ENCODE results near the gene ACSS3. TPM values are rescaled to one million over a fixed set of nuclear protein-coding genes. Genes with fewer than 3 reads are reported as not detected.

Gene ACSS3
- total and polyA plus RNA-seq, 9 of the 15 experiments (the other 6 are each of a cell fraction or from before 2014, with no cell fraction given), result 0.40 TPM; not detected in 8

DNA sequence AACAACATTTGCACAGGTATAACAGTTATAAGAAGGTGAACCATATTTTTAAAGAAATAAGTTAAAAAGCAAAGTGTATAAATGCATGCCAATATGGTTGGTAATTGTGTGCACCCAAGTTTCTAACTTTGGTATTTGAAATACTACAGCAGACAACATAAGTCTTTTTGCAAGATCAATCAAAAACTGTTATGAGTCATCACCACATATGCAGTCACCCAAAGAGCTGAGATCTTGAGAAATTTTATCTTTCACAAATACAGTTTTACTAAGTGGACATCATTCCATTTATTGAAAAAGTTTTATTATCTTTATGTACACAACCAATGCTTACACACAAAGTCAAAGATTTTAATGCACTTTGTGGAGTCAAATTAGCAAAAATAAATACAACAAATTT, 7.0 kb upstream of the ACSS3 start:
- BruUV-seq (replicated peaks), result no TSS peak
- in situ Hi-C loops (cut with MboI) (no loop called here), intact Hi-C loops (cut with micrococcal nuclease) (no loop called here)
- H3K9me1 ChIP-seq (ENCODE audit: control insufficient read depth, insufficient read depth, low read length), result no peaks in the 10 kb centered on the region
- no peaks in the 10 kb centered on the region for H3K36me3 ChIP-seq (ENCODE audit: control insufficient read depth, insufficient read depth, low read length)
- no peak for TF ChIP-seq TEAD1 (CRISPR knock-in tag; IDR thresholded peaks at IDR 0.05)
- TF ChIP-seq MAFG (tag; conservative IDR thresholded peaks at IDR 0.05), result no peak
- TF ChIP-seq, protein P1, sequence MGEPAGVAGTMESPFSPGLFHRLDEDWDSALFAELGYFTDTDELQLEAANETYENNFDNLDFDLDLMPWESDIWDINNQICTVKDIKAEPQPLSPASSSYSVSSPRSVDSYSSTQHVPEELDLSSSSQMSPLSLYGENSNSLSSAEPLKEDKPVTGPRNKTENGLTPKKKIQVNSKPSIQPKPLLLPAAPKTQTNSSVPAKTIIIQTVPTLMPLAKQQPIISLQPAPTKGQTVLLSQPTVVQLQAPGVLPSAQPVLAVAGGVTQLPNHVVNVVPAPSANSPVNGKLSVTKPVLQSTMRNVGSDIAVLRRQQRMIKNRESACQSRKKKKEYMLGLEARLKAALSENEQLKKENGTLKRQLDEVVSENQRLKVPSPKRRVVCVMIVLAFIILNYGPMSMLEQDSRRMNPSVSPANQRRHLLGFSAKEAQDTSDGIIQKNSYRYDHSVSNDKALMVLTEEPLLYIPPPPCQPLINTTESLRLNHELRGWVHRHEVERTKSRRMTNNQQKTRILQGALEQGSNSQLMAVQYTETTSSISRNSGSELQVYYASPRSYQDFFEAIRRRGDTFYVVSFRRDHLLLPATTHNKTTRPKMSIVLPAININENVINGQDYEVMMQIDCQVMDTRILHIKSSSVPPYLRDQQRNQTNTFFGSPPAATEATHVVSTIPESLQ (CRISPR knock-in tag; IDR thresholded peaks at IDR 0.05), result no peak
- TF ChIP-seq MTA2 (IDR thresholded peaks at IDR 0.05; ENCODE audit: low read depth), result no peak
- TF ChIP-seq ZBTB8A (IDR thresholded peaks at IDR 0.05; ENCODE audit: partially characterized antibody), result no peak
- TF ChIP-seq, protein P2, sequence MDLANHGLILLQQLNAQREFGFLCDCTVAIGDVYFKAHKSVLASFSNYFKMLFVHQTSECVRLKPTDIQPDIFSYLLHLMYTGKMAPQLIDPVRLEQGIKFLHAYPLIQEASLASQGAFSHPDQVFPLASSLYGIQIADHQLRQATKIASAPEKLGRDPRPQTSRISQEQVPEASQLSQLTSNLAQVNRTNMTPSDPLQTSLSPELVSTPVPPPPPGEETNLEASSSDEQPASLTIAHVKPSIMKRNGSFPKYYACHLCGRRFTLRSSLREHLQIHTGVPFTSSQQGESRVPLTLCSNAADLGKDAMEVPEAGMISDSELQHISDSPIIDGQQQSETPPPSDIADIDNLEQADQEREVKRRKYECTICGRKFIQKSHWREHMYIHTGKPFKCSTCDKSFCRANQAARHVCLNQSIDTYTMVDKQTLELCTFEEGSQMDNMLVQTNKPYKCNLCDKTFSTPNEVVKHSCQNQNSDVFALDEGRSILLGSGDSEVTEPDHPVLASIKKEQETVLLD (IDR thresholded peaks at IDR 0.05), result no peak
- no peak for TF ChIP-seq KLF6 (CRISPR knock-in tag; IDR thresholded peaks at IDR 0.05; ENCODE audit: borderline replicate concordance)
- no peak for TF ChIP-seq ZNF408 (CRISPR knock-in tag; IDR thresholded peaks at IDR 0.05; ENCODE audit: low read depth)
- TF ChIP-seq ILF3 (IDR thresholded peaks at IDR 0.05; ENCODE audit: borderline replicate concordance), result no peak
- no peak for TF ChIP-seq ZNF146 (CRISPR knock-in tag; IDR thresholded peaks at IDR 0.05; ENCODE audit: unreplicated experiment)
- no peak for TF ChIP-seq FIP1L1 (IDR thresholded peaks at IDR 0.05; ENCODE audit: low read depth, low read length, poor library complexity, severe bottlenecking)
- no peak for TF ChIP-seq ZNF175 (CRISPR knock-in tag; IDR thresholded peaks at IDR 0.05; ENCODE audit: low read depth)
- TF ChIP-seq SRSF9 (IDR thresholded peaks at IDR 0.05; ENCODE audit: borderline replicate concordance, low read depth, low read length), result no peak
- TF ChIP-seq U2AF2 (optimal IDR thresholded peaks at IDR 0.05; ENCODE audit: low read depth, low read length), result no peak
- TF ChIP-seq, protein P3, sequence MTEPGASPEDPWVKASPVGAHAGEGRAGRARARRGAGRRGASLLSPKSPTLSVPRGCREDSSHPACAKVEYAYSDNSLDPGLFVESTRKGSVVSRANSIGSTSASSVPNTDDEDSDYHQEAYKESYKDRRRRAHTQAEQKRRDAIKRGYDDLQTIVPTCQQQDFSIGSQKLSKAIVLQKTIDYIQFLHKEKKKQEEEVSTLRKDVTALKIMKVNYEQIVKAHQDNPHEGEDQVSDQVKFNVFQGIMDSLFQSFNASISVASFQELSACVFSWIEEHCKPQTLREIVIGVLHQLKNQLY (CRISPR knock-in tag; conservative IDR thresholded peaks at IDR 0.05), result no peak
- no peaks in the 10 kb centered on the region for H3K4me1 ChIP-seq (replicated peaks in 1 of 2; ENCODE audit: control insufficient read depth in 2 of 2, insufficient read depth in 2 of 2, low read length in 2 of 2)
- H3K9me3 ChIP-seq (replicated peaks; ENCODE audit: control insufficient read depth, insufficient read depth, low read depth, low read length), result no peaks in the 10 kb centered on the region
- no peak overlapping the region for H3K9ac ChIP-seq (ENCODE audit: insufficient read depth in 1 of 2, low read depth in 2 of 2, low read length in 2 of 2)
- no peak for FAIRE-seq
- H3K4me3 ChIP-seq, result no peak overlapping the region
- H4K20me1 ChIP-seq (replicated peaks; ENCODE audit: control insufficient read depth, insufficient read depth, low read length), result no peaks in the 10 kb centered on the region
- H3K27ac ChIP-seq (ENCODE audit: extremely low read depth, low read depth, low read length), result no peak overlapping the region
- no peak for ATAC-seq
- no peak overlapping the region for H3K4me2 ChIP-seq (ENCODE audit: insufficient read depth, low read length)
- DNase-seq (ENCODE audit: extremely low read depth in 1 of 4, low spot score in 3 of 4), result no peak
- CTCF ChIA-PET (ENCODE audit: low intra/inter-chr PET ratio), result no interaction called here
- POLR2A ChIA-PET, result no interaction called here
- no peaks in the 10 kb centered on the region for H3K27me3 ChIP-seq (ENCODE audit: control insufficient read depth in 2 of 2, insufficient read depth in 2 of 2, low read length in 2 of 2)
- H2AFZ ChIP-seq (ENCODE audit: low read depth, low read length), result no peak overlapping the region
- H3K79me2 ChIP-seq (ENCODE audit: control insufficient read depth, insufficient read depth, low read length), result no peaks in the 10 kb centered on the region

All from K562 (cell line).